HG03135 (cell line): ENCODE results near the gene HOMEZ.
"Not testable (repeated sequence)": the region's sequence is repeated elsewhere in the genome, so short reads cannot be mapped to it uniquely, and the experiment has no call there.

Experiments
- ATAC-seq: cut with Tn5 transposase; IDR thresholded peaks from one replicate; pipeline ENCODE4 v1.9.1; 2021; ENCODE audit warnings: mild to moderate bottlenecking, moderate library complexity; ENCODE audit not compliant: unreplicated experiment

HOMEZ gene

GRCh38 chr14:23228812-23229211 lies 57.1 kb downstream of the HOMEZ start:
- ATAC-seq = no peak

DNA sequence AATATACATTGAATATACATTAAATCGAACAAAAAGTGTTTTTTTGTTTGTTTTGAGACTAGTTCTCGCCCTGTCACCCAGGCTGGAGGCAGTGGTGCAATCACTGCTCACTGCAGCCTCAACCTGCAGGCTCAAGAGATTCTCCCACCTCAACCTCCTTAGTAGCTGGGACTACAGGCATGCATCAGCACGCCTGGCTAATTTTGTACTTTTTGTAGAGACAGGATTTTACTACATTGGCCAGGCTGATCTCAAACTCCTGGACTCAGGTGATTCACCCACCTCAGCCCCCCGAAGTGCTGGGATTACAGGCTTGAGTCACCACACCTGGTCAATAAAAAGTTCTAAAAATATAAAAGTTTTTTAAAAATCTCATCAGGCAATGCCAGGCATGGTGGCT lies 58.4 kb downstream of the HOMEZ start:
- no peak for ATAC-seq

DNA sequence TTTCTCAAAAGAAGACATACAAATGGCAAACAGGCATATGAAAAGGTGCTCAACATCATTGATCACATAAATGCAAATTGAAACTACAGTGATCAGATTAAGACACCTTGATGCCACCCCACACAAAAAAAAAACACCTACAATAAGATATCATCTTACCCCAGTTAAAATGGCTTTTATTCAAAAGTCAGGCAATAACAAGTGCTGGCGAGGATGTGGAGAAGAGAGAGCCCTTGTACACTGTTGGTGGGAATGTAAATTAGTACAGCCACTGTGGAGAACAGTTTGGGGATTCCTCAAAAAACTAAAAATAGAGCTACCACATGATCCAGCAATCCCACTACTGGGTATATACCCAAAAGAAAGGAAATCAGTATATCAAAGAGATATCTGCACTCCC lies 61.0 kb downstream of the HOMEZ start:
- not testable (repeated sequence) for ATAC-seq
